ENCODE measurements around the gene IL18.
"Not testable (repeated sequence)": the region's sequence is repeated elsewhere in the genome, so short reads cannot be mapped to it uniquely, and the experiment has no call there.

The IL18 gene

GRCh38 chr11:112167145-112167544, 3.3 kb upstream of the IL18 start, which contains the start of gene TEX12:
TEX12 (plus strand) TSS chr11:112167372; CDS start chr11:112169269, 1,897 bp downstream.
- DNase-seq (ENCODE audit: low spot score): no peak

GRCh38 chr11:112166562-112166961, 2.7 kb upstream of the IL18 start:
- no peak for DNase-seq (ENCODE audit: low spot score)

GRCh38 chr11:112165049-112165448, 1.2 kb upstream of the IL18 start:
- no peak for DNase-seq (ENCODE audit: low spot score)

- no peak for DNase-seq (ENCODE audit: low spot score)
Measured at GRCh38 chr11:112162761-112163546, 940 bp downstream of the IL18 start.

- not testable (repeated sequence) for DNase-seq (ENCODE audit: low spot score)
Measured at GRCh38 chr11:112162200-112162599, 1.7 kb downstream of the IL18 start.

GRCh38 chr11:112161012-112161411, 2.9 kb downstream of the IL18 start:
- DNase-seq (ENCODE audit: low spot score): no peak

GRCh38 chr11:112160091-112160848, 3.6 kb downstream of the IL18 start:
- DNase-seq (ENCODE audit: low spot score): no peak

- no peak for DNase-seq (ENCODE audit: low spot score)
Measured at GRCh38 chr11:112159098-112160065, 4.5 kb downstream of the IL18 start.

GRCh38 chr11:112156956-112157766, 6.7 kb downstream of the IL18 start:
- DNase-seq (ENCODE audit: low spot score): no peak

GRCh38 chr11:112156153-112156955, 7.5 kb downstream of the IL18 start:
- no peak for DNase-seq (ENCODE audit: low spot score)

- DNase-seq (ENCODE audit: low spot score): no peak
Measured at GRCh38 chr11:112150517-112150916, 13.4 kb downstream of the IL18 start.

- DNase-seq (ENCODE audit: low spot score): no peak
Measured at GRCh38 chr11:112143597-112143996, 20.3 kb downstream of the IL18 start.

- no peak for DNase-seq (ENCODE audit: low spot score)
Measured at GRCh38 chr11:112134473-112134872, 29.4 kb downstream of the IL18 start.

GRCh38 chr11:112132737-112133136, 31.2 kb downstream of the IL18 start:
- DNase-seq (ENCODE audit: low spot score): no peak

GRCh38 chr11:112129656-112130055, 34.2 kb downstream of the IL18 start:
- no peak for DNase-seq (ENCODE audit: low spot score)

- DNase-seq (ENCODE audit: low spot score): no peak
Measured at GRCh38 chr11:112128483-112129121, 35.3 kb downstream of the IL18 start.

GRCh38 chr11:112127056-112127455, 36.8 kb downstream of the IL18 start:
- DNase-seq (ENCODE audit: low spot score): no peak

- DNase-seq (ENCODE audit: low spot score): no peak
Measured at GRCh38 chr11:112123129-112123528, 40.8 kb downstream of the IL18 start.

GRCh38 chr11:112121981-112122615, 41.8 kb downstream of the IL18 start:
- no peak for DNase-seq (ENCODE audit: low spot score)
